H9 (cell line): ENCODE data around the gene PCDH9. TPM values are rescaled to one million over a fixed set of nuclear protein-coding genes. Genes with fewer than 3 reads are reported as not detected.

Experiments used
- DNase-seq: peaks from one replicate; pipeline ENCODE4 v3.0.0-alpha.2; 2017
- H2AFZ ChIP-seq: one replicate; pipeline ENCODE4 v1.6.1; 2013; ENCODE audit warnings: mild to moderate bottlenecking, low read length, control low read depth, moderate library complexity
- H2AK5ac ChIP-seq: 2 replicates; pipeline ENCODE4 v1.6.1; 2013; ENCODE audit warnings: low read length, control low read depth, mixed read lengths; ENCODE audit not compliant: insufficient read length
- H2BK120ac ChIP-seq: one replicate; pipeline ENCODE4 v1.6.1; 2013; ENCODE audit warnings: low read depth, mild to moderate bottlenecking, low read length, control low read depth, inconsistent platforms; ENCODE audit not compliant: poor library complexity, severe bottlenecking
- H2BK12ac ChIP-seq: 2 replicates; pipeline ENCODE4 v1.6.1; 2013; ENCODE audit warnings: low read length, control low read depth, mixed read lengths, low read depth; ENCODE audit not compliant: insufficient read length
- H2BK15ac ChIP-seq: 2 replicates; pipeline ENCODE4 v1.6.1; 2013; ENCODE audit warnings: low read depth, low read length, control low read depth
- H2BK20ac ChIP-seq: one replicate; pipeline ENCODE4 v1.6.1; 2013; ENCODE audit warnings: low read depth, mild to moderate bottlenecking, low read length, control low read depth, inconsistent platforms; ENCODE audit not compliant: poor library complexity, severe bottlenecking
- H2BK5ac ChIP-seq: 2 replicates; pipeline ENCODE4 v1.6.1; 2013; ENCODE audit warnings: low read length, control low read depth, mixed read lengths; ENCODE audit not compliant: insufficient read length
- H3K14ac ChIP-seq: 2 replicates; pipeline ENCODE4 v1.6.1; 2013; ENCODE audit warnings: low read length, control low read depth; ENCODE audit not compliant: insufficient read depth
- H3K18ac ChIP-seq: 2 replicates; pipeline ENCODE4 v1.6.1; 2013; ENCODE audit warnings: low read depth, mild to moderate bottlenecking, mixed read lengths, low read length, control low read depth; ENCODE audit not compliant: insufficient read length
- H3K23ac ChIP-seq: 2 replicates; pipeline ENCODE4 v1.6.1; 2013; ENCODE audit warnings: low read length, control low read depth, mixed read lengths, low read depth; ENCODE audit not compliant: insufficient read length
- H3K23me2 ChIP-seq: 2 replicates; pipeline ENCODE4 v1.6.1; 2013; ENCODE audit warnings: low read depth, mild to moderate bottlenecking, mixed read lengths, low read length, control low read depth; ENCODE audit not compliant: insufficient read length, poor library complexity, severe bottlenecking
- H3K27ac ChIP-seq: 2 replicates; pipeline ENCODE4 v1.5.1; 2013; ENCODE audit warnings: low read length, control low read depth, mixed read lengths, low read depth; ENCODE audit not compliant: insufficient read length
- H3K27me3 ChIP-seq: 2 replicates; pipeline ENCODE4 v1.6.1; 2013; ENCODE audit warnings: low read length, control low read depth, inconsistent platforms; ENCODE audit not compliant: insufficient read depth
- H3K4ac ChIP-seq: 2 replicates; pipeline ENCODE4 v1.6.1; 2013; ENCODE audit warnings: low read depth, mild to moderate bottlenecking, control low read depth, inconsistent platforms, low read length, moderate library complexity
- H3K4me1 ChIP-seq: 2 replicates; pipeline ENCODE4 v1.6.1; 2013; ENCODE audit warnings: low read length, control low read depth, inconsistent platforms; ENCODE audit not compliant: insufficient read depth
- H3K4me2 ChIP-seq: 2 replicates; pipeline ENCODE4 v1.6.1; 2013; ENCODE audit warnings: low read length, control low read depth, mixed read lengths; ENCODE audit not compliant: insufficient read length, insufficient read depth
- H3K56ac ChIP-seq: 2 replicates; pipeline ENCODE4 v1.6.1; 2013; ENCODE audit warnings: low read depth, mild to moderate bottlenecking, mixed read lengths, low read length, control low read depth; ENCODE audit not compliant: insufficient read length
- H3K79me1 ChIP-seq: 2 replicates; pipeline ENCODE4 v1.6.1; 2013; ENCODE audit warnings: low read depth, mild to moderate bottlenecking, moderate library complexity, low read length, control low read depth, inconsistent platforms; ENCODE audit not compliant: insufficient read depth, poor library complexity, severe bottlenecking
- H3K79me2 ChIP-seq: 2 replicates; pipeline ENCODE4 v1.6.1; 2013; ENCODE audit warnings: low read length, control low read depth, inconsistent platforms; ENCODE audit not compliant: insufficient read depth
- H3K9ac ChIP-seq: 2 replicates; pipeline ENCODE4 v1.6.1; 2013; ENCODE audit warnings: low read length, control low read depth, mixed read lengths; ENCODE audit not compliant: insufficient read length; ENCODE audit errors: extremely low read depth
- H3K9me3 ChIP-seq: one replicate; pipeline ENCODE4 v1.6.1; 2013; ENCODE audit warnings: low read depth, low read length, inconsistent platforms; ENCODE audit not compliant: control insufficient read depth
- H3T11ph ChIP-seq: one replicate; pipeline ENCODE4 v1.6.1; 2013; ENCODE audit warnings: mild to moderate bottlenecking, low read length, control low read depth, inconsistent platforms
- H4K20me1 ChIP-seq: one replicate; pipeline ENCODE4 v1.6.1; 2013; ENCODE audit not compliant: control insufficient read depth, insufficient read length, insufficient read depth
- H4K5ac ChIP-seq: 2 replicates; pipeline ENCODE4 v1.6.1; 2013; ENCODE audit warnings: low read depth, mild to moderate bottlenecking, mixed read lengths, low read length, control low read depth; ENCODE audit not compliant: insufficient read length
- H4K8ac ChIP-seq: replicated peaks from 2 replicates; pipeline ENCODE4 v1.6.1; 2013; ENCODE audit warnings: low read length, control low read depth, mixed read lengths, low read depth; ENCODE audit not compliant: insufficient read length
- H4K91ac ChIP-seq: 2 replicates; pipeline ENCODE4 v1.6.1; 2013; ENCODE audit warnings: low read depth, mild to moderate bottlenecking, moderate library complexity, mixed read lengths, low read length, control low read depth; ENCODE audit not compliant: insufficient read length
- H3K27ac Mint-ChIP-seq, 3 experiments: 2 replicates in 2 of 3; 3 replicates in 1 of 3; pipeline ENCODE4 v1.8.0; 2020 to 2021; ENCODE audit warnings: mixed read lengths in 3 of 3, mild to moderate bottlenecking in 1 of 3, moderate library complexity in 1 of 3
- H3K27me3 Mint-ChIP-seq: 2 replicates; pipeline ENCODE4 v1.8.0; 2021; ENCODE audit warnings: low read depth, mild to moderate bottlenecking, moderate library complexity, mixed read lengths
- H3K36me3 Mint-ChIP-seq, 3 experiments: 2 replicates in 2 of 3; 3 replicates in 1 of 3; pipeline ENCODE4 v1.8.0; 2020 to 2021; ENCODE audit warnings: low read depth in 3 of 3, mixed read lengths in 3 of 3; ENCODE audit not compliant: insufficient read depth in 1 of 3
- H3K4me1 Mint-ChIP-seq, 2 experiments: 2 replicates each; pipeline ENCODE4 v1.8.0; 2020; ENCODE audit warnings: mixed read lengths in 2 of 2
- H3K4me3 Mint-ChIP-seq, 2 experiments: 2 replicates in 1 of 2; 3 replicates in 1 of 2; pipeline ENCODE4 v1.8.0; 2020 to 2021; ENCODE audit warnings: mild to moderate bottlenecking in 2 of 2, mixed read lengths in 2 of 2, moderate library complexity in 1 of 2
- H3K9me3 Mint-ChIP-seq, 2 experiments: 2 replicates in 1 of 2; 3 replicates in 1 of 2; pipeline ENCODE4 v1.8.0; 2020; ENCODE audit warnings: mild to moderate bottlenecking in 2 of 2, mixed read lengths in 2 of 2, moderate library complexity in 1 of 2
- WGBS: extraction: QIAGEN DNeasy Blood & Tissue Kit; methylation state at CpG from one replicate; pipeline ENCODE4 v1.1.7; 2013; ENCODE audit warnings: missing lambda C conversion rate, low lambda C conversion rate, mixed read lengths; ENCODE audit not compliant: insufficient read length; ENCODE audit errors: extremely low coverage; 5-methylcytosine and 5-hydroxymethylcytosine counted together
- total RNA-seq: library from RNA; stranded (reverse); gene quantifications from 2 replicates; pipeline ENCODE4 v1.2.1, GENCODE V29; 2021
- TF ChIP-seq, protein P1 (sequence below): fragments of 200-600 bp; sonication (generic); conservative IDR thresholded peaks from 3 replicates; pipeline ENCODE4 v1.8.0; 2021; ENCODE audit warnings: antibody characterized with exemption, mild to moderate bottlenecking

Gene PCDH9
- total RNA-seq, 1 experiment from 2014 or later, result 0.11 TPM

DNA sequence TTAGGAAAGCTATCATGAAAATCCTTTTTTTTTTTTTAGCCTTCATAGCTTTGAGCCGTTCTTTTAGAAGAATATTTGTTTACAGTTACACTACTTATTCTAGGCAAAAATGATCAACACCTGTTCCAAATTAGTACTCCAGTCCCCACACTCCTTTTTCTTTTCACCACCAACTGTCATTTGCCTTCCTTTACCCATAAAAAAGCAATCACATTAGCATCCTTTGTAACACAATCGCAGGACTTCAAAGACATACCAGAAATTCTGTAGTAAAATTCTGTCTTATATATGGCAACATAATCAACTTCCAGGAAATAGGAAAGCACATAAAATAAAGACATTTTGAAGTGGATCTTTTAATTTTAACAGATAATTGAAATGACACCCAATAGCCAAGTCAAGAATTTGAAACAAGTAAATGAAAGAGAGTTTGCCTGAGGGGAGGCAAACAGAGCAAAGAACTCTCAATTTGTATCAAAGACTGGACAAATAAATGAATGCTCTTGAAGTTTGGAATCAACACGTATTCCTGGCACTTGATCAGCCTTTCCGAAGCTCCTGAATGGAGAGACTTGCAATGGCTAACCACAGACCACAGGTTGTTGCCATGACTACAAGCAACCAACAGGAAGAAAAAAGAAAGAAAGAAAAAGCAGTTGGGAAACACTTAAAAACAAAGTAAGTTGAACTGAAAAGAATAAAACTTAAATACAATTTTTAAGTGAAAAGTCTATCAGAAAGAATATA, 206.8 kb downstream of the PCDH9 start:
- H3K9me3 Mint-ChIP-seq, result no peaks in the 10 kb centered on the region; a peak in 2 of 5 replicates
- no peak overlapping the region for H3K18ac ChIP-seq
- H2AFZ ChIP-seq, result no peak overlapping the region
- H3K36me3 Mint-ChIP-seq, result no peaks in the 10 kb centered on the region
- no peaks in the 10 kb centered on the region for H3K27me3 ChIP-seq
- no peaks in the 10 kb centered on the region for H3K79me1 ChIP-seq
- peak overlapping the region; percentile 57; the same call in 1 of the 2 replicates for H3K14ac ChIP-seq
- peak overlapping the region in 2 of 3 experiments; percentile 2 to 30; a peak in 2 of 7 replicates for H3K27ac Mint-ChIP-seq
- H3K23ac ChIP-seq, result no peak overlapping the region
- H3K4me3 Mint-ChIP-seq, result no peak overlapping the region
- H2BK5ac ChIP-seq, result no peak overlapping the region
- H2BK20ac ChIP-seq, result peak overlapping the region; percentile 75
- H3K23me2 ChIP-seq, result no peaks in the 10 kb centered on the region
- H3K27ac ChIP-seq, result no peak overlapping the region
- H4K20me1 ChIP-seq, result no peaks in the 10 kb centered on the region
- peak overlapping the region; percentile 16 for H3K4me2 ChIP-seq
- no peak overlapping the region for H4K5ac ChIP-seq
- no peak overlapping the region for H2BK120ac ChIP-seq
- no peak overlapping the region for H2BK15ac ChIP-seq
- TF ChIP-seq, protein P1, sequence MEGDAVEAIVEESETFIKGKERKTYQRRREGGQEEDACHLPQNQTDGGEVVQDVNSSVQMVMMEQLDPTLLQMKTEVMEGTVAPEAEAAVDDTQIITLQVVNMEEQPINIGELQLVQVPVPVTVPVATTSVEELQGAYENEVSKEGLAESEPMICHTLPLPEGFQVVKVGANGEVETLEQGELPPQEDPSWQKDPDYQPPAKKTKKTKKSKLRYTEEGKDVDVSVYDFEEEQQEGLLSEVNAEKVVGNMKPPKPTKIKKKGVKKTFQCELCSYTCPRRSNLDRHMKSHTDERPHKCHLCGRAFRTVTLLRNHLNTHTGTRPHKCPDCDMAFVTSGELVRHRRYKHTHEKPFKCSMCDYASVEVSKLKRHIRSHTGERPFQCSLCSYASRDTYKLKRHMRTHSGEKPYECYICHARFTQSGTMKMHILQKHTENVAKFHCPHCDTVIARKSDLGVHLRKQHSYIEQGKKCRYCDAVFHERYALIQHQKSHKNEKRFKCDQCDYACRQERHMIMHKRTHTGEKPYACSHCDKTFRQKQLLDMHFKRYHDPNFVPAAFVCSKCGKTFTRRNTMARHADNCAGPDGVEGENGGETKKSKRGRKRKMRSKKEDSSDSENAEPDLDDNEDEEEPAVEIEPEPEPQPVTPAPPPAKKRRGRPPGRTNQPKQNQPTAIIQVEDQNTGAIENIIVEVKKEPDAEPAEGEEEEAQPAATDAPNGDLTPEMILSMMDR, result no peak
- no peak overlapping the region for H2BK12ac ChIP-seq
- no peaks in the 10 kb centered on the region for H3K4me1 ChIP-seq
- no peak overlapping the region for H3K4ac ChIP-seq
- H3K9me3 ChIP-seq, result no peaks in the 10 kb centered on the region
- no peak overlapping the region for H3K56ac ChIP-seq
- H2AK5ac ChIP-seq, result no peak overlapping the region
- no peak overlapping the region for H4K91ac ChIP-seq
- peak; percentile 25 for DNase-seq
- H3K9ac ChIP-seq, result no peak overlapping the region
- no peaks in the 10 kb centered on the region for H3K79me2 ChIP-seq
- no peak overlapping the region for H3T11ph ChIP-seq
- WGBS, result no CpG with 5 or more reads among the region's 4 CpGs
- H4K8ac ChIP-seq, result no peak overlapping the region
- H3K4me1 Mint-ChIP-seq, result peaks cover 15 to 16% of the 10 kb centered on the region in 2 experiments
- H3K27me3 Mint-ChIP-seq, result no peaks in the 10 kb centered on the region
